DND-41 (cell line): ENCODE measurements around the gene PKD1.

Experiments
- ATAC-seq: fragments of 200-7000 bp; cut with Tn5 transposase; 3 replicates; pipeline ENCODE4 v1.9.1; 2021; ENCODE audit warnings: low read depth; ENCODE audit not compliant: insufficient read depth
- DNase-seq: peaks from one replicate; pipeline ENCODE4 v3.0.0-alpha.2; 2020
- H2AFZ ChIP-seq: 2 replicates; pipeline ENCODE4 v1.6.0; 2012; ENCODE audit warnings: low read depth, low read length
- H3K27ac ChIP-seq: 2 replicates; pipeline ENCODE4 v1.5.1; 2012; ENCODE audit warnings: low read length, inconsistent platforms
- H3K27me3 ChIP-seq: fragments of 200-600 bp; sonication (generic); 2 replicates; pipeline ENCODE4 v1.6.0; 2012; ENCODE audit warnings: low read length, mild to moderate bottlenecking, inconsistent platforms; ENCODE audit not compliant: insufficient read depth, poor library complexity
- H3K36me3 ChIP-seq: 2 replicates; pipeline ENCODE4 v1.5.1; 2012; ENCODE audit warnings: low read length, inconsistent platforms; ENCODE audit not compliant: insufficient read depth
- H3K4me1 ChIP-seq: 2 replicates; pipeline ENCODE4 v1.5.1; 2012; ENCODE audit warnings: mild to moderate bottlenecking, low read length; ENCODE audit not compliant: insufficient read depth
- H3K4me2 ChIP-seq: 2 replicates; pipeline ENCODE4 v1.6.0; 2012; ENCODE audit warnings: mild to moderate bottlenecking, moderate library complexity, low read length, inconsistent platforms; ENCODE audit not compliant: insufficient read depth
- H3K4me3 ChIP-seq, 2 experiments: fragments of 200-600 bp in 1 of 2; shearing (Covaris generic) in 1 of 2; 2 replicates each; pipeline ENCODE4 v1.5.1; 2012 to 2016; ENCODE audit warnings: inconsistent platforms in 2 of 2, low read length in 2 of 2, mild to moderate bottlenecking in 2 of 2, low read depth in 1 of 2, moderate library complexity in 1 of 2
- H3K79me2 ChIP-seq: 2 replicates; pipeline ENCODE4 v1.6.0; 2012; ENCODE audit warnings: low read length, inconsistent platforms; ENCODE audit not compliant: insufficient read depth
- H3K9ac ChIP-seq: 2 replicates; pipeline ENCODE4 v1.6.0; 2012; ENCODE audit warnings: low read depth, mild to moderate bottlenecking, inconsistent platforms, low read length, moderate library complexity
- H3K9me3 ChIP-seq: 2 replicates; pipeline ENCODE4 v1.5.1; 2012; ENCODE audit warnings: low read length, moderate library complexity, mild to moderate bottlenecking, inconsistent platforms; ENCODE audit not compliant: insufficient read depth, severe bottlenecking
- H4K20me1 ChIP-seq: 2 replicates; pipeline ENCODE4 v1.6.0; 2012; ENCODE audit warnings: low read length; ENCODE audit not compliant: insufficient read depth
- CTCF ChIP-seq: IDR thresholded peaks from 2 replicates; pipeline ENCODE4 v1.5.1; 2012; ENCODE audit warnings: borderline replicate concordance, low read length, moderate library complexity, mild to moderate bottlenecking; ENCODE audit not compliant: poor library complexity, severe bottlenecking; ENCODE audit errors: extremely low read depth
- EZH2 ChIP-seq: IDR thresholded peaks from 3 replicates; pipeline ENCODE4 v1.6.1; 2012; ENCODE audit warnings: borderline replicate concordance, low read depth, mild to moderate bottlenecking, moderate library complexity, low read length, inconsistent platforms; ENCODE audit not compliant: severe bottlenecking

PKD1 gene

DNA sequence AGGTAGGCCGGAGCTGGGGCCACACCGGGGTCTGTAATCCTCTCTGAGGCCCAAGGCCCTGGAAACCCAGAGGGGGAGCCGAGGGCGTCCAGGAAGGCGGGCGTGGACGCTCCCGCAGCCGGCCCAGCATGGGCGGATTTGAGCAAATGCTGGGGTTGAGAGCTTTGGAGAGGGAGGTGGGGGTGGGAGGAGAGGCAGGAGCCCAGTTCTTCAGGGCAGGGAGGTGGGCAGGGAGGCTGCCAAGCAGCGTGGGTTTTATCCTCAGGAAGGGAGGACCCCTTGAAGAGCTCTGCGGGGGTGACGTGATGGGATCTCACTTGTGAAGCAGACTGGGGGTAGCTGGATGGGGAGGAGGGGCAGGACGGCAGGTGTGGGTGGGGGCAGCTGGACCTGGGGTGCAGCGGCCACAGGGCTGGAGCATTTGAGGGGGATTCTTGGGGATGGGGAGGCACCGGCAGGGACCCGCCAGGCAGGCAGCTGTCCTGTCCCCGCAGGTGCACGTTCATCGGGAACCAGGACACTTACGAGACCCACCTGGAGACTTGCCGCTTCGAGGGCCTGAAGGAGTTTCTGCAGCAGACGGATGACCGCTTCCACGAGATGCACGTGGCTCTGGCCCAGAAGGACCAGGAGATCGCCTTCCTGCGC is 37.1 kb upstream of the PKD1 start:
- TF ChIP-seq EZH2 (no peak), CTCF (no peak)
- ATAC-seq (no peak), DNase-seq (no peak)
- Histone ChIP-seq H3K27ac (no peak overlapping the region), H3K4me3 (no peak overlapping the region), H3K79me2 (no peaks in the 10 kb centered on the region), H3K4me1 (no peaks in the 10 kb centered on the region), H3K4me2 (no peak overlapping the region), H3K36me3 (peaks cover 91% of the 10 kb centered on the region), H4K20me1 (peaks cover 11% of the 10 kb centered on the region; the same call in 1 of the 2 replicates), H3K9ac (no peak overlapping the region), H2AFZ (no peak overlapping the region), H3K9me3 (no peaks in the 10 kb centered on the region), H3K27me3 (no peaks in the 10 kb centered on the region)

GRCh38 chr16:2171601-2172178 is 36.0 kb upstream of the PKD1 start:
- ATAC-seq (no peak), DNase-seq (no peak)
- H3K4me1 ChIP-seq, result no peaks in the 10 kb centered on the region
- no peaks in the 10 kb centered on the region for H3K27me3 ChIP-seq
- H3K27ac ChIP-seq, result no peak overlapping the region
- H2AFZ ChIP-seq, result no peak overlapping the region
- H3K36me3 ChIP-seq, result peaks cover 91% of the 10 kb centered on the region
- no peak overlapping the region for H3K4me2 ChIP-seq
- no peaks in the 10 kb centered on the region for H3K9me3 ChIP-seq
- no peak for TF ChIP-seq EZH2
- peaks cover under 1% of the 10 kb centered on the region; the same call in 1 of the 2 replicates for H3K79me2 ChIP-seq
- no peak overlapping the region for H3K9ac ChIP-seq
- no peak overlapping the region for H3K4me3 ChIP-seq
- H4K20me1 ChIP-seq, result peaks cover 18% of the 10 kb centered on the region

GRCh38 chr16:2170587-2171435 is 35.1 kb upstream of the PKD1 start:
- H3K36me3 ChIP-seq, result peaks cover 92% of the 10 kb centered on the region
- no peaks in the 10 kb centered on the region for H3K27me3 ChIP-seq
- no peak overlapping the region for H2AFZ ChIP-seq
- no peak overlapping the region for H3K9ac ChIP-seq
- DNase-seq, result no peak
- H3K27ac ChIP-seq, result no peak overlapping the region
- H3K79me2 ChIP-seq, result peaks cover 8% of the 10 kb centered on the region; the same call in 1 of the 2 replicates
- TF ChIP-seq CTCF, result no peak
- TF ChIP-seq EZH2, result no peak
- H3K4me3 ChIP-seq, result no peak overlapping the region
- peaks cover 17% of the 10 kb centered on the region for H4K20me1 ChIP-seq
- no peaks in the 10 kb centered on the region for H3K4me1 ChIP-seq
- no peak overlapping the region for H3K4me2 ChIP-seq
- ATAC-seq, result 0 out of 3 replicates have a peak, but pooled peaks have one; percentile 5
- no peaks in the 10 kb centered on the region for H3K9me3 ChIP-seq

DNA sequence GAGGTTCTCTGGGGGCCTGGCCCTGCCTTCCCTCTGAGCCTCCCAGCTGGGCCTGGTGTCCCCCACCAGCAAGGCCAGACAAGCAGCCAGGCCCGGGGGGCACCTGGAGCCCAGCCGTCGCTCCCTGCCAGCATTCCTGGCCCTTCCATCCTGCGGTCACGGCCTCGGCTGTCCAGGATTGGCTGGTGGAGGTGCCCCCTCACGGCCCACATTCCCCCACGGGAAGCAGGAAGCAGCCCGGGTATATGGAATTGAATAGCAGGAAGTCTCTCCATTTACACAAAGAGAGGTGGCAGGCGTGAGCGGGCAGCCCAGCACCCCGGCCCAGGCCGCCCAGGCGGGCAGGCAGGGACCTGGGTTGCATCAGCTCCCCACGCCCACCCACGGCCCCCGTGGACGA is 34.4 kb upstream of the PKD1 start:
- DNase-seq, result no peak
- Histone ChIP-seq H4K20me1 (peaks cover 17% of the 10 kb centered on the region), H3K4me2 (no peak overlapping the region), H3K9ac (no peak overlapping the region), H3K27ac (no peak overlapping the region), H2AFZ (no peak overlapping the region), H3K27me3 (no peaks in the 10 kb centered on the region), H3K36me3 (peaks cover 91% of the 10 kb centered on the region), H3K79me2 (peaks cover 14% of the 10 kb centered on the region; the same call in 1 of the 2 replicates), H3K4me3 (no peak overlapping the region), H3K4me1 (no peaks in the 10 kb centered on the region), H3K9me3 (no peaks in the 10 kb centered on the region)
- no peak for ATAC-seq
- TF ChIP-seq EZH2 (no peak), CTCF (no peak)
